Cardiac septum (tissue), 1 donor: ENCODE results near the gene IL24. TPM values are rescaled to one million over a fixed set of nuclear protein-coding genes. Genes with fewer than 3 reads are reported as not detected.
"Not testable (repeated sequence)": the region's sequence is repeated elsewhere in the genome, so short reads cannot be mapped to it uniquely, and the experiment has no call there.

Source experiments
- DNase-seq: peaks from one replicate; pipeline ENCODE4 v3.0.0-alpha.2; 2020; ENCODE audit warnings: low spot score
- intact Hi-C: fragments of 100-400 bp; cut with DNase I; formaldehyde crosslinking; loops from one replicate; pipeline ENCODE4 v1.14.0; 2022
- total RNA-seq: library from RNA; stranded (reverse); fragmentation: NEBNext Ultra II Directional; extraction: Animal tissue kit (Norgen Biotek cat#: 25700); gene quantifications from one replicate; pipeline ENCODE4 v1.2.1, GENCODE V29; 2021
- donor health status: DM: no; HTN: no; CAD: no.

The IL24 gene
- total RNA-seq, 1 donor from 2014 or later: not detected

- intact Hi-C loops: loop anchor here (10.0 kb wide), 1 partner anchor 153 kb away; no protein-coding TSS in a partner anchor
- no peak for DNase-seq
Observed at GRCh38 chr1:206921772-206922265, 24.6 kb downstream of the IL24 start, which contains the start of gene FCMR. Gene FCMR (minus strand): TSS chr1:206921941. CDS start chr1:206921854, 87 bp downstream.

GRCh38 chr1:206922524-206922923, 25.3 kb downstream of the IL24 start:
- intact Hi-C loops: loop anchor here (10.0 kb wide), 1 partner anchor 152 kb away; no protein-coding TSS in a partner anchor
- DNase-seq: no peak

GRCh38 chr1:206923009-206923960, 26.0 kb downstream of the IL24 start:
- intact Hi-C loops: loop anchor here (10.0 kb wide), 1 partner anchor 152 kb away; no protein-coding TSS in a partner anchor
- no peak for DNase-seq

- intact Hi-C loops: loop anchor here (10.0 kb wide), 1 partner anchor 151 kb away; no protein-coding TSS in a partner anchor
- DNase-seq: not testable (repeated sequence)
Observed at GRCh38 chr1:206923961-206924557, 26.8 kb downstream of the IL24 start.

GRCh38 chr1:206924592-206925105, 27.4 kb downstream of the IL24 start:
- intact Hi-C loops: loop anchor here (10.0 kb wide), 1 partner anchor 150 kb away; no protein-coding TSS in a partner anchor
- DNase-seq: no peak

- intact Hi-C loops: loop anchor here (10.0 kb wide), 1 partner anchor 150 kb away; no protein-coding TSS in a partner anchor
- no peak for DNase-seq
Observed at GRCh38 chr1:206925106-206925736, 28.0 kb downstream of the IL24 start.

GRCh38 chr1:206926286-206926685, 29.0 kb downstream of the IL24 start:
- intact Hi-C loops: loop anchor here (10.0 kb wide), 1 partner anchor 149 kb away; no protein-coding TSS in a partner anchor
- no peak for DNase-seq

GRCh38 chr1:206929524-206929923, 32.3 kb downstream of the IL24 start:
- intact Hi-C loops: loop anchor here (10.0 kb wide), 1 partner anchor 145 kb away; no protein-coding TSS in a partner anchor
- DNase-seq: no peak

- intact Hi-C loops: no loop called here
- DNase-seq: no peak
Observed at GRCh38 chr1:206930210-206930798, 33.1 kb downstream of the IL24 start.

- intact Hi-C loops: no loop called here
- DNase-seq: no peak
Observed at GRCh38 chr1:206931709-206932108, 34.5 kb downstream of the IL24 start.

- intact Hi-C loops: no loop called here
- DNase-seq: no peak
Observed at GRCh38 chr1:206932177-206932576, 34.9 kb downstream of the IL24 start.

GRCh38 chr1:206933333-206933945, 36.2 kb downstream of the IL24 start:
- intact Hi-C loops: no loop called here
- DNase-seq: no peak

- intact Hi-C loops: loop anchor here (2.0 kb wide), 1 partner anchor 47 kb away; no protein-coding TSS in a partner anchor
- no peak for DNase-seq
Observed at GRCh38 chr1:206935491-206936067, 38.3 kb downstream of the IL24 start.

GRCh38 chr1:206937425-206937824, 40.2 kb downstream of the IL24 start:
- no peak for DNase-seq
- intact Hi-C loops: no loop called here

- intact Hi-C loops: no loop called here
- DNase-seq: no peak
Observed at GRCh38 chr1:206939131-206939530, 41.9 kb downstream of the IL24 start.

- intact Hi-C loops: no loop called here
- no peak for DNase-seq
Observed at GRCh38 chr1:206939841-206940587, 42.8 kb downstream of the IL24 start.

GRCh38 chr1:206940588-206940936, 43.3 kb downstream of the IL24 start:
- no peak for DNase-seq
- intact Hi-C loops: no loop called here
